HEK293 (cell line): ENCODE data around the gene PI4KA.
"Not testable (repeated sequence)": the region's sequence is repeated elsewhere in the genome, so short reads cannot be mapped to it uniquely, and the experiment has no call there.

ENCODE experiments used
- CTCF ChIP-seq: fragments of 450-650 bp; formaldehyde crosslinking; IDR thresholded peaks from 2 replicates; pipeline ENCODE4 v1.5.1; 2016; ENCODE audit warnings: missing biosample characterization, missing genetic modification characterization
- HOXA7 ChIP-seq: sonication (generic); formaldehyde crosslinking; IDR thresholded peaks from 2 replicates; pipeline ENCODE4 v1.8.1; 2022; ENCODE audit warnings: missing genetic modification reagents, borderline replicate concordance
- REST ChIP-seq: fragments of 450-650 bp; formaldehyde crosslinking; IDR thresholded peaks from 2 replicates; pipeline ENCODE4 v1.5.1; 2016; ENCODE audit warnings: missing biosample characterization, missing genetic modification characterization
- YY1 ChIP-seq: fragments of 450-650 bp; formaldehyde crosslinking; IDR thresholded peaks from 2 replicates; pipeline ENCODE4 v1.5.1; 2018; ENCODE audit warnings: missing biosample characterization, missing genetic modification characterization
- ZEB2 ChIP-seq: fragments of 450-650 bp; formaldehyde crosslinking; IDR thresholded peaks from 2 replicates; pipeline ENCODE4 v1.5.1; 2016; ENCODE audit warnings: missing biosample characterization, missing genetic modification characterization
- ZNF133 ChIP-seq: fragments of 450-650 bp; formaldehyde crosslinking; IDR thresholded peaks from 2 replicates; pipeline ENCODE4 v1.5.1; 2016; ENCODE audit warnings: missing biosample characterization, missing genetic modification characterization
- ZNF175 ChIP-seq: fragments of 450-650 bp; formaldehyde crosslinking; IDR thresholded peaks from 2 replicates; pipeline ENCODE4 v1.5.1; 2016; ENCODE audit warnings: missing biosample characterization, missing genetic modification characterization
- ZNF530 ChIP-seq: fragments of 450-650 bp; formaldehyde crosslinking; IDR thresholded peaks from 2 replicates; pipeline ENCODE4 v1.5.1; 2016; ENCODE audit warnings: low read depth, missing biosample characterization, missing genetic modification characterization
- ZNF629 ChIP-seq: fragments of 450-650 bp; formaldehyde crosslinking; IDR thresholded peaks from 2 replicates; pipeline ENCODE4 v1.5.1; 2017; ENCODE audit warnings: missing biosample characterization, missing genetic modification characterization
- ZNF660 ChIP-seq: fragments of 450-650 bp; IDR thresholded peaks from 2 replicates; pipeline ENCODE4 v1.5.1; 2018; ENCODE audit warnings: missing biosample characterization, mild to moderate bottlenecking, missing genetic modification characterization

GRCh38 chr22:20687356-20688172 is 171.0 kb downstream of the PI4KA start:
- TF ChIP-seq CTCF (tag by site-specific recombination); ZNF629 (tag by site-specific recombination); HOXA7 (CRISPR knock-in tag); ZNF133; ZNF530 (tag by site-specific recombination); ZNF660 (tag by site-specific recombination); REST (tag by site-specific recombination); ZNF175 (tag by site-specific recombination); YY1 (tag by site-specific recombination); ZEB2 (tag by site-specific recombination): not testable (repeated sequence)
